Stimulated activated naive CD8-positive, alpha-beta T cell treated with anti-CD3 and anti-CD28 coated beads, Interleukin-15, amount 100 ng/mL, for 72 hours (primary cell): ENCODE results near the gene FBXO38.
A peak's percentile ranks its signal among the peaks of the same experiment; 100 is the strongest.

Experiments
- ATAC-seq: fragments of 150-1000 bp; cut with Tn5 transposase; 2 replicates; pipeline ENCODE4 v1.10.0; 2021; ENCODE audit warnings: mild to moderate bottlenecking, moderate library complexity
- DNase-seq, 2 donors: peaks; one replicate each; pipeline ENCODE4 v3.0.0; 2021 to 2022
- H3K27ac Mint-ChIP-seq, 2 donors: one replicate each; pipeline ENCODE4 v1.8.0; 2022; ENCODE audit warnings: mild to moderate bottlenecking in 2 of 2, mixed read lengths in 2 of 2, moderate library complexity in 2 of 2
- H3K27me3 Mint-ChIP-seq: one replicate; pipeline ENCODE4 v1.8.0; 2022; ENCODE audit warnings: mixed read lengths
- H3K4me1 Mint-ChIP-seq: one replicate; pipeline ENCODE4 v1.8.0; 2022; ENCODE audit warnings: mild to moderate bottlenecking, mixed read lengths
- H3K4me3 Mint-ChIP-seq, 2 donors: one replicate each; pipeline ENCODE4 v1.8.0; 2022; ENCODE audit warnings: mild to moderate bottlenecking in 2 of 2, mixed read lengths in 2 of 2, moderate library complexity in 1 of 2
- H3K9me3 Mint-ChIP-seq, 2 donors: one replicate each; pipeline ENCODE4 v1.8.0; 2022; ENCODE audit warnings: mixed read lengths in 2 of 2

FBXO38 gene

GRCh38 chr5:148374690-148375360 is 8.9 kb upstream of the FBXO38 start:
- H3K4me1 Mint-ChIP-seq: no peaks in the 10 kb centered on the region
- DNase-seq (peak in 1 of 2 donors; percentile 20), ATAC-seq (peak; percentile 80)
- H3K27ac Mint-ChIP-seq: no peak overlapping the region
- peaks cover 9 to 11% of the 10 kb centered on the region in 2 donors for H3K9me3 Mint-ChIP-seq
- H3K27me3 Mint-ChIP-seq: no peaks in the 10 kb centered on the region
- no peak overlapping the region for H3K4me3 Mint-ChIP-seq

DNA sequence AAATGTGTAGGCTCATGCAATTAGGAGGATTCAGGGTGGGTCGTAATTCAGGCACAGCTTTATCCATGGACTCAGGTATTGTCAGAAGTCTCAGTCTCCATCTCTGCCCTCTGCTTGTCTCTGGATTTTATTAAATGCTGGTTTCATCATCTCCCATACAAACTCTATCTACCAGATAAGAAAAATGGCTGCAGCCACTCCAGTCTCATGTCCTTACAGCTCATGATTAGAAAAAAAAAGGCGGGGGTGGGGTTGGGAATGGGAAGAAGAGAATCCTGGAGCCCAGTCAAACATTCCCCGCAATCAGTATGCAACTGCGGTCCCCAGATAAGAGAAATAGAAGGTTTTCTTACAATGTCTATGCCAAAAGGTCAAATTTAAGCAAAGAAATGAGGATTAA is 7.6 kb upstream of the FBXO38 start:
- Mint-ChIP-seq H3K9me3 (peaks cover 9 to 10% of the 10 kb centered on the region in 2 donors), H3K4me1 (no peaks in the 10 kb centered on the region), H3K27ac (no peak overlapping the region), H3K27me3 (no peaks in the 10 kb centered on the region), H3K4me3 (no peak overlapping the region)
- ATAC-seq (no peak), DNase-seq (no peak)

GRCh38 chr5:148378670-148379069 is 5.1 kb upstream of the FBXO38 start:
- Mint-ChIP-seq H3K4me3 (no peak overlapping the region), H3K27ac (no peak overlapping the region)

GRCh38 chr5:148379340-148379739 is 4.4 kb upstream of the FBXO38 start:
- no peaks in the 10 kb centered on the region for H3K27me3 Mint-ChIP-seq
- H3K4me3 Mint-ChIP-seq: no peak overlapping the region
- peaks cover 9 to 10% of the 10 kb centered on the region in 2 donors for H3K9me3 Mint-ChIP-seq
- no peak overlapping the region for H3K27ac Mint-ChIP-seq
- peaks cover 14% of the 10 kb centered on the region for H3K4me1 Mint-ChIP-seq
- no peak for ATAC-seq
- no peak for DNase-seq

More at GRCh38 chr5:148378670-148379069, 5.1 kb upstream of the FBXO38 start:
- Mint-ChIP-seq H3K27me3 (no peaks in the 10 kb centered on the region), H3K9me3 (peaks cover 9 to 10% of the 10 kb centered on the region in 2 donors), H3K4me1 (peaks cover 9% of the 10 kb centered on the region)
- ATAC-seq: no peak
- no peak for DNase-seq

DNA sequence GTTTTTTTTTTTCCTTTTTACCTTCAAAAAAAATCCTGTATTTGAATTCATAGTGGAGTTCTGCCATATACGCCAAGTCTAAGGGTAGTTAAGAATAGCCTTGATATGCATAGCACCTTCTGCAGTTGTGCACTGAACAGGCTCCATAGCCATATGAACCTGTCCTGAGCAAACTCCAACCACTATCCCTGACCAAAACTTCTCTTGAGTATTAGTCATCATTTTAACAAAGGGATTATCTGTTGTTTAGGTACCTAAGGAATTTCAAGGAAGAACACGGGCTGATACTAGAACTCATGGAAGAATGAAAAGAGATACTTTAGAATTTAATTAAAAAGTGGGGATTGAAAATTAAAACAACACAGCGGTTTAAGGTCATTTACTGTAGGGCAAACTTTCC is 1.9 kb upstream of the FBXO38 start:
- Mint-ChIP-seq H3K4me3 (no peak overlapping the region), H3K4me1 (peaks cover 40% of the 10 kb centered on the region), H3K27ac (no peak overlapping the region), H3K9me3 (peaks cover 9 to 10% of the 10 kb centered on the region in 2 donors), H3K27me3 (no peaks in the 10 kb centered on the region)
- no peak for DNase-seq
- no peak for ATAC-seq

GRCh38 chr5:148382961-148383360 is 797 bp upstream of the FBXO38 start:
- DNase-seq (no peak), ATAC-seq (no peak)
- Mint-ChIP-seq H3K27ac (peak overlapping the region; percentile 99 to 100), H3K27me3 (no peaks in the 10 kb centered on the region), H3K4me1 (peaks cover 50% of the 10 kb centered on the region), H3K9me3 (peaks cover 9% of the 10 kb centered on the region in 2 donors), H3K4me3 (peak overlapping the region; percentile 86 to 93)

DNA sequence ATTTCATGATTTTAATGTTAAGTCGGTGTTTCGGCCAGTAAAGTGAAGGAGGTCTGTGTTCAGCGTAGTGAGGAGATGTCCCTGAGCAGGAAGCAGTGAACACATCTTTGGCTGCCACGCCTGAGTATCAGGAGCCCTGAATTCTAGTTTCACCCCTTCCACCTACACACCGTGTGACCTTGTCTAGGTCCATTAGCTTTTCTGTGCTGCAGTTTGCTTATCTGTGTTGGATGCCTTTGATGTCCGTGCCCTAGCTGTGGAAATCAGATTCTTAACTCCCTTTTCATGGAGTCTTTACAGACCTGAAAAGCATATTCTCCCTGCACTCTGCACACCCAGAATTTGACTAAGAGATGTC is 601 bp downstream of the FBXO38 start:
- ATAC-seq (peak; percentile 51), DNase-seq (no peak)
- Mint-ChIP-seq H3K4me3 (peak overlapping the region; percentile 86 to 93), H3K27me3 (no peaks in the 10 kb centered on the region), H3K4me1 (peaks cover 62% of the 10 kb centered on the region), H3K9me3 (no peaks in the 10 kb centered on the region), H3K27ac (peak overlapping the region; percentile 99 to 100)

- Mint-ChIP-seq H3K27me3 (no peaks in the 10 kb centered on the region), H3K27ac (peak overlapping the region; percentile 99 to 100), H3K4me3 (peak overlapping the region; percentile 86 to 93), H3K9me3 (no peaks in the 10 kb centered on the region), H3K4me1 (peaks cover 66% of the 10 kb centered on the region)
- ATAC-seq (no peak), DNase-seq (no peak)
Measured at GRCh38 chr5:148385094-148385493, 1.3 kb downstream of the FBXO38 start.

- peak overlapping the region in 1 of 2 donors; percentile 100 for H3K27ac Mint-ChIP-seq
- no peak for ATAC-seq
Measured at GRCh38 chr5:148386041-148386440, 2.3 kb downstream of the FBXO38 start.

DNA sequence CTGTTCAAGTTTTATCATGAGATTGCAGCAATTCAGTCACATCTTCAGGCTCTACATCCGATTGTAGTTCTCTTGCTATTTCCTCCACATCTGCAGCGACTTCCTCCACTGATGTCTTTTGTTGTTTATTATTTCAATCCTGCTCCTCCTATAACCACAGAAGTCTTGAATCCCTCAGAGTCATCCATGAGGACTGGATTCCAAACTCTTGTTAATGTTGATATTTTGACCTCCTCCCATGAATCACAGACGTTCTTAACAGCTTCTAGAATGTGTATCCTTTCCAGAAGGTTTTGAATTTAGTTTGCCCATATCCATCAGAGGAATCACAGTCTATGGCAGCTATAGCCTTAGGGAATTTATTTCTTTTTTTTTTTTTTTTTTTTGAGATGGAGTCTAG is 3.6 kb downstream of the FBXO38 start:
- DNase-seq: no peak
- peaks cover 84% of the 10 kb centered on the region for H3K4me1 Mint-ChIP-seq
- H3K27me3 Mint-ChIP-seq: no peaks in the 10 kb centered on the region
- no peaks in the 10 kb centered on the region for H3K9me3 Mint-ChIP-seq
- no peak for ATAC-seq
- H3K4me3 Mint-ChIP-seq: peak overlapping the region in 1 of 2 donors; percentile 46
- no peak overlapping the region for H3K27ac Mint-ChIP-seq

More at GRCh38 chr5:148386041-148386440, 2.3 kb downstream of the FBXO38 start:
- no peak for DNase-seq
- Mint-ChIP-seq H3K4me1 (peaks cover 73% of the 10 kb centered on the region), H3K9me3 (no peaks in the 10 kb centered on the region), H3K27me3 (no peaks in the 10 kb centered on the region), H3K4me3 (peak overlapping the region; percentile 86 to 93)

- H3K27ac Mint-ChIP-seq: peak overlapping the region; percentile 45 to 72
- ATAC-seq: peak; percentile 53
Measured at GRCh38 chr5:148388696-148389095, 4.9 kb downstream of the FBXO38 start.

GRCh38 chr5:148390914-148391313 is 7.2 kb downstream of the FBXO38 start:
- Mint-ChIP-seq H3K4me1 (peaks cover 72% of the 10 kb centered on the region), H3K27me3 (no peaks in the 10 kb centered on the region), H3K27ac (no peak overlapping the region), H3K4me3 (no peak overlapping the region), H3K9me3 (no peaks in the 10 kb centered on the region)
- DNase-seq: no peak
- ATAC-seq: no peak

More at GRCh38 chr5:148388696-148389095, 4.9 kb downstream of the FBXO38 start:
- Mint-ChIP-seq H3K4me3 (peak overlapping the region; percentile 31 to 68), H3K9me3 (no peaks in the 10 kb centered on the region), H3K4me1 (peaks cover 88% of the 10 kb centered on the region), H3K27me3 (no peaks in the 10 kb centered on the region)
- DNase-seq: no peak

- peaks cover 67% of the 10 kb centered on the region for H3K4me1 Mint-ChIP-seq
- H3K9me3 Mint-ChIP-seq: no peaks in the 10 kb centered on the region
- no peak overlapping the region for H3K4me3 Mint-ChIP-seq
- H3K27me3 Mint-ChIP-seq: no peaks in the 10 kb centered on the region
- DNase-seq: no peak
- ATAC-seq: no peak
- H3K27ac Mint-ChIP-seq: no peak overlapping the region
Measured at GRCh38 chr5:148391422-148391821, 7.7 kb downstream of the FBXO38 start.

- H3K9me3 Mint-ChIP-seq: no peaks in the 10 kb centered on the region
- no peak for ATAC-seq
- no peaks in the 10 kb centered on the region for H3K27me3 Mint-ChIP-seq
- no peak overlapping the region for H3K27ac Mint-ChIP-seq
- DNase-seq: no peak
- H3K4me3 Mint-ChIP-seq: no peak overlapping the region
- peaks cover 59% of the 10 kb centered on the region for H3K4me1 Mint-ChIP-seq
Measured at GRCh38 chr5:148393390-148393741, 9.6 kb downstream of the FBXO38 start.

DNA sequence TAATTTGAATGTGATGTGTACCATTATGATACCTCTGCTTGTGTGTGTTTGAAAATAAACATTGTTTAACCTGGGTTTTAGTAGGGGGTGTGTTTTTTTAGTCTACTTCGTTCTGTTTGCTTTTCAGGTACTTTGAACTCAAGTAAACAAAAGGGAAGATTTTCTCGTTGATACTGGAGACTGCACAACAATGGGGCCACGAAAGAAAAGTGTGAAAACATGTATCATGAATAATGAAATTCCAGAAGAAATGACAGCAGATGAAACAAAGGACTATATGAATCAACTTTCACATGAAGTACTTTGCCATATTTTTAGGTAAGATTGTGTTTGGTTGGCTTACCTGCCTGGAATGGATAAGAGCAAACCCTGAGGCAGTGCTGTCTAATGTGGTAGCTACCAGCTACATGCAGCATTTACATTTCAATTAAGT is 10.8 kb downstream of the FBXO38 start:
- no peak for ATAC-seq
- Mint-ChIP-seq H3K27me3 (no peaks in the 10 kb centered on the region), H3K4me3 (no peak overlapping the region), H3K9me3 (no peaks in the 10 kb centered on the region), H3K4me1 (peaks cover 59% of the 10 kb centered on the region), H3K27ac (no peak overlapping the region)
- DNase-seq: no peak

GRCh38 chr5:148395031-148395430 is 11.3 kb downstream of the FBXO38 start:
- Mint-ChIP-seq H3K4me3 (no peak overlapping the region), H3K4me1 (peaks cover 62% of the 10 kb centered on the region), H3K9me3 (no peaks in the 10 kb centered on the region), H3K27ac (no peak overlapping the region), H3K27me3 (no peaks in the 10 kb centered on the region)
- ATAC-seq (no peak), DNase-seq (no peak)
